Loucy (cell line): ENCODE data around the gene RAB35.

ENCODE experiments used
- H2AFZ ChIP-seq: fragments of 200-600 bp; sonication (generic); 2 replicates; pipeline ENCODE4 v1.6.0; 2016; ENCODE audit warnings: antibody characterized with exemption, mild to moderate bottlenecking, low read length, moderate library complexity
- H3F3A ChIP-seq: fragments of 200-600 bp; 2 replicates; pipeline ENCODE4 v1.6.0; 2016; ENCODE audit warnings: antibody characterized with exemption, low read depth, mild to moderate bottlenecking
- H3K27me3 ChIP-seq: fragments of 200-600 bp; sonication (generic); 2 replicates; pipeline ENCODE4 v1.6.1; 2014; ENCODE audit warnings: low read length, mild to moderate bottlenecking; ENCODE audit not compliant: insufficient read depth, poor library complexity, severe bottlenecking
- H3K36me3 ChIP-seq: fragments of 200-600 bp; sonication (generic); 2 replicates; pipeline ENCODE4 v1.6.1; 2016; ENCODE audit warnings: low read length; ENCODE audit not compliant: insufficient read depth
- H3K4me1 ChIP-seq: fragments of 200-600 bp; sonication (generic); 2 replicates; pipeline ENCODE4 v1.5.1; 2014; ENCODE audit warnings: low read length, mild to moderate bottlenecking; ENCODE audit not compliant: insufficient read depth, poor library complexity, severe bottlenecking
- H3K4me2 ChIP-seq: fragments of 200-600 bp; sonication (generic); 2 replicates; pipeline ENCODE4 v1.6.0; 2014; ENCODE audit warnings: antibody characterized with exemption, low read length, low read depth, mild to moderate bottlenecking; ENCODE audit not compliant: poor library complexity, severe bottlenecking
- H3K4me3 ChIP-seq: fragments of 200-600 bp; sonication (generic); 2 replicates; pipeline ENCODE4 v1.5.1; 2014; ENCODE audit warnings: low read length, mild to moderate bottlenecking, mixed read lengths; ENCODE audit not compliant: poor library complexity, severe bottlenecking
- H3K79me2 ChIP-seq: fragments of 200-600 bp; sonication (generic); 2 replicates; pipeline ENCODE4 v1.6.1; 2014; ENCODE audit warnings: low read length; ENCODE audit not compliant: insufficient read depth
- H3K9ac ChIP-seq: fragments of 200-600 bp; sonication (generic); 2 replicates; pipeline ENCODE4 v1.6.0; 2014; ENCODE audit warnings: mild to moderate bottlenecking, low read depth, low read length, moderate library complexity; ENCODE audit not compliant: poor library complexity, severe bottlenecking
- H3K9me2 ChIP-seq: fragments of 200-600 bp; sonication (generic); replicated peaks from 2 replicates; pipeline ENCODE4 v1.6.1; 2016; ENCODE audit warnings: low read depth, low read length, mixed read lengths
- H3K9me3 ChIP-seq: fragments of 200-600 bp; sonication (generic); 2 replicates; pipeline ENCODE4 v1.6.1; 2014; ENCODE audit warnings: mild to moderate bottlenecking, antibody characterized with exemption, low read length, low read depth; ENCODE audit not compliant: insufficient read depth
- H4K20me1 ChIP-seq: fragments of 200-600 bp; sonication (generic); 2 replicates; pipeline ENCODE4 v1.6.0; 2014; ENCODE audit warnings: antibody characterized with exemption, low read length, mild to moderate bottlenecking; ENCODE audit not compliant: insufficient read depth, poor library complexity, severe bottlenecking
- CTCF ChIP-seq: fragments of 200-600 bp; sonication (generic); conservative IDR thresholded peaks from 2 replicates; pipeline ENCODE4 v1.5.1; 2014; ENCODE audit warnings: mild to moderate bottlenecking, antibody characterized with exemption, low read length
- EZH2phosphoT487 ChIP-seq: fragments of 200-600 bp; IDR thresholded peaks from 2 replicates; pipeline ENCODE4 v1.6.1; 2018; ENCODE audit warnings: antibody characterized with exemption, mild to moderate bottlenecking, moderate library complexity, borderline replicate concordance

RAB35 gene

GRCh38 chr12:120118321-120119061 lies 1.9 kb upstream of the RAB35 start:
- Histone ChIP-seq H3K9me2 (no peaks in the 10 kb centered on the region), H3F3A (0 out of 2 replicates have a peak, but pooled peaks cover 3% of the 10 kb centered on the region), H4K20me1 (peaks cover 42% of the 10 kb centered on the region), H3K4me2 (peak overlapping the region; percentile 96), H2AFZ (no peak overlapping the region), H3K9me3 (no peaks in the 10 kb centered on the region), H3K4me1 (peaks cover 52% of the 10 kb centered on the region), H3K36me3 (no peaks in the 10 kb centered on the region), H3K27me3 (no peaks in the 10 kb centered on the region), H3K4me3 (peak overlapping the region; percentile 99), H3K79me2 (peaks cover 45% of the 10 kb centered on the region), H3K9ac (peak overlapping the region; percentile 94)
- TF ChIP-seq CTCF (no peak), EZH2phosphoT487 (no peak)

GRCh38 chr12:120117961-120118320 lies 1.4 kb upstream of the RAB35 start:
- Histone ChIP-seq H3F3A (0 out of 2 replicates have a peak, but pooled peaks cover 3% of the 10 kb centered on the region), H3K27me3 (no peaks in the 10 kb centered on the region), H3K4me1 (peaks cover 51% of the 10 kb centered on the region), H3K9me3 (no peaks in the 10 kb centered on the region), H3K36me3 (no peaks in the 10 kb centered on the region), H3K79me2 (peaks cover 50% of the 10 kb centered on the region), H3K4me3 (peak overlapping the region; percentile 99), H3K4me2 (peak overlapping the region; percentile 96), H3K9me2 (no peaks in the 10 kb centered on the region), H4K20me1 (peaks cover 46% of the 10 kb centered on the region), H3K9ac (peak overlapping the region; percentile 94), H2AFZ (no peak overlapping the region)
- TF ChIP-seq CTCF: no peak
- TF ChIP-seq EZH2phosphoT487: no peak

GRCh38 chr12:120116792-120117651 lies 469 bp upstream of the RAB35 start:
- Histone ChIP-seq H2AFZ (peak overlapping the region; percentile 97), H3K9ac (peak overlapping the region; percentile 94), H3K27me3 (no peaks in the 10 kb centered on the region), H3K9me2 (no peaks in the 10 kb centered on the region), H3K9me3 (no peaks in the 10 kb centered on the region), H3F3A (0 out of 2 replicates have a peak, but pooled peaks cover 3% of the 10 kb centered on the region), H3K36me3 (no peaks in the 10 kb centered on the region), H4K20me1 (peaks cover 55% of the 10 kb centered on the region), H3K4me3 (peak overlapping the region; percentile 99), H3K4me1 (peaks cover 51% of the 10 kb centered on the region), H3K4me2 (peak overlapping the region; percentile 96), H3K79me2 (peaks cover 59% of the 10 kb centered on the region)
- TF ChIP-seq EZH2phosphoT487 (no peak), CTCF (no peak)
